CD4-positive, alpha-beta T cell treated with Interleukin-12 subunit alpha and Interleukin-12 subunit beta, for 1 hour (primary cell): Measurements from ENCODE around the gene AGRP.

Experiments used
- DNase-seq: peaks from one replicate; pipeline ENCODE4 v3.0.0-alpha.2; 2020

AGRP gene

GRCh38 chr16:67462279-67462655, 21.1 kb downstream of the AGRP start:
- no peak for DNase-seq

GRCh38 chr16:67461600-67462278, 21.6 kb downstream of the AGRP start:
- no peak for DNase-seq

- no peak for DNase-seq
Measured at GRCh38 chr16:67460961-67461360, 22.4 kb downstream of the AGRP start.

GRCh38 chr16:67460168-67460567, 23.2 kb downstream of the AGRP start:
- DNase-seq: no peak

- no peak for DNase-seq
Measured at GRCh38 chr16:67459861-67460150, 23.5 kb downstream of the AGRP start.

GRCh38 chr16:67459066-67459860, 24.1 kb downstream of the AGRP start:
- DNase-seq: no peak

- no peak for DNase-seq
Measured at GRCh38 chr16:67458121-67458641, 25.2 kb downstream of the AGRP start.

GRCh38 chr16:67457611-67458010, 25.7 kb downstream of the AGRP start:
- no peak for DNase-seq

- DNase-seq: no peak
Measured at GRCh38 chr16:67456391-67457081, 26.8 kb downstream of the AGRP start.

GRCh38 chr16:67454852-67455251, 28.5 kb downstream of the AGRP start:
- no peak for DNase-seq

- no peak for DNase-seq
Measured at GRCh38 chr16:67454104-67454503, 29.2 kb downstream of the AGRP start.

GRCh38 chr16:67451704-67452435, 31.5 kb downstream of the AGRP start:
- DNase-seq: no peak

- DNase-seq: no peak
Measured at GRCh38 chr16:67451061-67451703, 32.2 kb downstream of the AGRP start.

- DNase-seq: no peak
Measured at GRCh38 chr16:67449739-67450138, 33.6 kb downstream of the AGRP start.

- no peak for DNase-seq
Measured at GRCh38 chr16:67449336-67449735, 34.0 kb downstream of the AGRP start.

GRCh38 chr16:67448580-67448979, 34.8 kb downstream of the AGRP start:
- no peak for DNase-seq

GRCh38 chr16:67447508-67448076, 35.8 kb downstream of the AGRP start:
- DNase-seq: peak; percentile 60

GRCh38 chr16:67446968-67447507, 36.3 kb downstream of the AGRP start:
- no peak for DNase-seq

GRCh38 chr16:67445913-67446907, 37.1 kb downstream of the AGRP start:
- no peak for DNase-seq

GRCh38 chr16:67445441-67445912, 37.9 kb downstream of the AGRP start:
- no peak for DNase-seq

GRCh38 chr16:67445126-67445426, 38.3 kb downstream of the AGRP start:
- DNase-seq: no peak
